Upper lobe of left lung (tissue), 4 donors: ENCODE results near the gene PNN.

Source experiments
- POLR2A ChIP-seq, 4 donors: fragments of 450-650 bp; IDR thresholded peaks; one replicate each; pipeline ENCODE4 v1.5.1; 2016 to 2017; ENCODE audit warnings: antibody characterized with exemption in 4 of 4, mild to moderate bottlenecking in 2 of 4
- POLR2AphosphoS5 ChIP-seq, 2 donors: sonication (generic); formaldehyde crosslinking; IDR thresholded peaks; one replicate each; pipeline ENCODE4 v1.5.1; 2017; ENCODE audit warnings: antibody characterized with exemption in 2 of 2
- TF ChIP-seq, protein P1 (sequence below), 6 experiments: fragments of 450-650 bp in 4 of 6; fragments of 200-600 bp in 2 of 6; sonication (generic) in 2 of 6; IDR thresholded peaks; one replicate each; pipeline ENCODE4 v1.5.1; 2016 to 2019; ENCODE audit warnings: antibody characterized with exemption in 6 of 6

DNA sequence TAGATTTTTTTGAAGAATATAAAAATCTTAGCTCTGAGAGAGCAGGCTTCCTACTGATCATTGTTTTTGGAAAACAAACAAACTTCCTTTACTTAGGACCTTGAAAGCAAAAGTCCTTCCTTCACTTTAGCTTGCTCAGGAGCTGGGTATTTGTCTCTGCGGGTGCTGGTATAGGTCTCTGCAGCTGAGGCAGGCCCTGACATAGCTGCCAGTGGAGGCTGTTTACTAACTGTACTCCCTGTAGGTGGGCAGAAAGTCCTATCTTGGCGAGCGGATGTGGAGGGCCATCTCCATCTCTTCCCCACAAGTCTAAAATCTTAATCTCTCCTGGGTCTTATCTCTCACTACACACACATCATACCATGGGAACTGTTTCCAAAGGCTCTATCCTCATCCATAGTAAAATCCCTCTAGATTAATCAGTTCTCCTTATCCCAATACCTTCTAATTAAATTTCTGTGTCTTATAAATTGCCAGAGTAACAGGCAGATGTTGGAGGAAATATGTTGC is 54.6 kb downstream of the PNN start:
- TF ChIP-seq, protein P1, sequence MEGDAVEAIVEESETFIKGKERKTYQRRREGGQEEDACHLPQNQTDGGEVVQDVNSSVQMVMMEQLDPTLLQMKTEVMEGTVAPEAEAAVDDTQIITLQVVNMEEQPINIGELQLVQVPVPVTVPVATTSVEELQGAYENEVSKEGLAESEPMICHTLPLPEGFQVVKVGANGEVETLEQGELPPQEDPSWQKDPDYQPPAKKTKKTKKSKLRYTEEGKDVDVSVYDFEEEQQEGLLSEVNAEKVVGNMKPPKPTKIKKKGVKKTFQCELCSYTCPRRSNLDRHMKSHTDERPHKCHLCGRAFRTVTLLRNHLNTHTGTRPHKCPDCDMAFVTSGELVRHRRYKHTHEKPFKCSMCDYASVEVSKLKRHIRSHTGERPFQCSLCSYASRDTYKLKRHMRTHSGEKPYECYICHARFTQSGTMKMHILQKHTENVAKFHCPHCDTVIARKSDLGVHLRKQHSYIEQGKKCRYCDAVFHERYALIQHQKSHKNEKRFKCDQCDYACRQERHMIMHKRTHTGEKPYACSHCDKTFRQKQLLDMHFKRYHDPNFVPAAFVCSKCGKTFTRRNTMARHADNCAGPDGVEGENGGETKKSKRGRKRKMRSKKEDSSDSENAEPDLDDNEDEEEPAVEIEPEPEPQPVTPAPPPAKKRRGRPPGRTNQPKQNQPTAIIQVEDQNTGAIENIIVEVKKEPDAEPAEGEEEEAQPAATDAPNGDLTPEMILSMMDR (IDR thresholded peaks at IDR 0.05): no peak
- TF ChIP-seq POLR2AphosphoS5 (IDR thresholded peaks at IDR 0.05): no peak
- no peak for TF ChIP-seq POLR2A (IDR thresholded peaks at IDR 0.05)
